ENCODE results near the gene MAP3K2.
"Not testable (repeated sequence)": the region's sequence is repeated elsewhere in the genome, so short reads cannot be mapped to it uniquely, and the experiment has no call there.

The MAP3K2 gene

DNA sequence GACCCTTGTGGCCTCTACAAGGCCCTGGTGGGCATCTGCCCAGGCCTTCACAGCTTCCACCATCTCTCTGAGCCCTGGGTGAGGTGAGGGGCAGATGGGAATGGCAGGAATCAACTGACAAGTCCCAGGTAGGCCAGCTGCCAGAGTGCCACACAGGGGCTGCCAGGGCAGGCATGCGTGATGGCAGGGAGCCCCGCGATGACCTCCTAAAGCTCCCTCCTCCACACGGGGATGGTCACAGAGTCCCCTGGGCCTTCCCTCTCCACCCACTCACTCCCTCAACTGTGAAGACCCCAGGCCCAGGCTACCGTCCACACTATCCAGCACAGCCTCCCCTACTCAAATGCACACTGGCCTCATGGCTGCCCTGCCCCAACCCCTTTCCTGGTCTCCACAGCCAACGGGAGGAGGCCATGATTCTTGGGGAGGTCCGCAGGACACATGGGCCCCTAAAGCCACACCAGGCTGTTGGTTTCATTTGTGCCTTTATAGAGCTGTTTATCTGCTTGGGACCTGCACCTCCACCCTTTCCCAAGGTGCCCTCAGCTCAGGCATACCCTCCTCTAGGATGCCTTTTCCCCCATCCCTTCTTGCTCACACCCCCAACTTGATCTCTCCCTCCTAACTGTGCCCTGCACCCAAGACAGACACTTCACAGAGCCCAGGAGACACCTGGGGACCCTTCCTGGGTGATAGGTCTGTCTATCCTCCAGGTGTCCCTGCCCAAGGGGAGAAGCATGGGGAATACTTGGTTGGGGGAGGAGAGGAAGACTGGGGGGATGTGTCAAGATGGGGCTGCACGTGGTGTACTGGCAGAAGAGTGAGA, 32.5 kb upstream of the MAP3K2 start:
- no peak for DNase-seq (ENCODE audit: low spot score)

DNA sequence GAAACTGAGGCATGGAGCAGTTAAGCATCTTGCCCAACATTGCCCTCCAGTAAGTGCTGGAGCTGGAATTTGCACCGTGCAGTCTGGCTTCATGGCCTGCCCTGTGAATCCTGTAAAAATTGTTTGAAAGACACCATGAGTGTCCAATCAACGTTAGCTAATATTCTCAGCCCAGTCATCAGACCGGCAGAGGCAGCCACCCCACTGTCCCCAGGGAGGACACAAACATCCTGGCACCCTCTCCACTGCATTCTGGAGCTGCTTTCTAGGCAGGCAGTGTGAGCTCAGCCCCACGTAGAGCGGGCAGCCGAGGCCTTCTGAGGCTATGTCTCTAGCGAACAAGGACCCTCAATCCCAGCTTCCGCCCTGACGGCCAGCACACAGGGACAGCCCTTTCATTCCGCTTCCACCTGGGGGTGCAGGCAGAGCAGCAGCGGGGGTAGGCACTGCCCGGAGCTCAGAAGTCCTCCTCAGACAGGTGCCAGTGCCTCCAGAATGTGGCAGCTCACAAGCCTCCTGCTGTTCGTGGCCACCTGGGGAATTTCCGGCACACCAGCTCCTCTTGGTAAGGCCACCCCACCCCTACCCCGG, 31.8 kb upstream of the MAP3K2 start:
- no peak for DNase-seq (ENCODE audit: low spot score)

DNA sequence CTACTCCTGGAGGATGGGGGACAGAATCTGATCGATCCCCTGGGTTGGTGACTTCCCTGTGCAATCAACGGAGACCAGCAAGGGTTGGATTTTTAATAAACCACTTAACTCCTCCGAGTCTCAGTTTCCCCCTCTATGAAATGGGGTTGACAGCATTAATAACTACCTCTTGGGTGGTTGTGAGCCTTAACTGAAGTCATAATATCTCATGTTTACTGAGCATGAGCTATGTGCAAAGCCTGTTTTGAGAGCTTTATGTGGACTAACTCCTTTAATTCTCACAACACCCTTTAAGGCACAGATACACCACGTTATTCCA, 31.3 kb upstream of the MAP3K2 start:
- no peak for DNase-seq (ENCODE audit: low spot score)

DNA sequence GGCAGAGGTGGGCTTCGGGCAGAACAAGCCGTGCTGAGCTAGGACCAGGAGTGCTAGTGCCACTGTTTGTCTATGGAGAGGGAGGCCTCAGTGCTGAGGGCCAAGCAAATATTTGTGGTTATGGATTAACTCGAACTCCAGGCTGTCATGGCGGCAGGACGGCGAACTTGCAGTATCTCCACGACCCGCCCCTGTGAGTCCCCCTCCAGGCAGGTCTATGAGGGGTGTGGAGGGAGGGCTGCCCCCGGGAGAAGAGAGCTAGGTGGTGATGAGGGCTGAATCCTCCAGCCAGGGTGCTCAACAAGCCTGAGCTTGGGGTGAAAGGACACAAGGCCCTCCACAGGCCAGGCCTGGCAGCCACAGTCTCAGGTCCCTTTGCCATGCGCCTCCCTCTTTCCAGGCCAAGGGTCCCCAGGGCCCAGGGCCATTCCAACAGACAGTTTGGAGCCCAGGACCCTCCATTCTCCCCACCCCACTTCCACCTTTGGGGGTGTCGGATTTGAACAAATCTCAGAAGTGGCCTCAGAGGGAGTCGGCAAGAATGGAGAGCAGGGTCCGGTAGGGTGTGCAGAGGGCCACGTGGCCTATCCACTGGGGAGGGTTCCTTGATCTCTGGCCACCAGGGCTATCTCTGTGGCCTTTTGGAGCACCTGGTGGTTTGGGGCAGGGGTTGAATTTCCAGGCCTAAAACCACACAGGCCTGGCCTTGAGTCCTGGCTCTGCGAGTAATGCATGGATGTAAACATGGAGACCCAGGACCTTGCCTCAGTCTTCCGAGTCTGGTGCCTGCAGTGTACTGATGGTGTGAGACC, 30.7 kb upstream of the MAP3K2 start, which contains the start of gene PROC:
PROC (plus strand) TSS at position 128 of the 812 bp plus-strand sequence. CDS start 1,516 bp downstream, outside the sequence.
- no peak for DNase-seq (ENCODE audit: low spot score)

DNA sequence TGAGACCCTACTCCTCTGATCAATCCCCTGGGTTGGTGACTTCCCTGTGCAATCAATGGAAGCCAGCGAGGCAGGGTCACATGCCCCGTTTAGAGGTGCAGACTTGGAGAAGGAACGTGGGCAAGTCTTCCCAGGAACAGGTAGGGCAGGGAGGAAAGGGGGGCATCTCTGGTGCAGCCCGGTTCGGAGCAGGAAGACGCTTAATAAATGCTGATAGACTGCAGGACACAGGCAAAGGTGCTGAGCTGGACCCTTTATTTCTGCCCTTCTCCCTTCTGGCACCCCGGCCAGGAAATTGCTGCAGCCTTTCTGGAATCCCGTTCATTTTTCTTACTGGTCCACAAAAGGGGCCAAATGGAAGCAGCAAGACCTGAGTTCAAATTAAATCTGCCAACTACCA, 29.6 kb upstream of the MAP3K2 start:
- no peak for DNase-seq (ENCODE audit: low spot score)

DNA sequence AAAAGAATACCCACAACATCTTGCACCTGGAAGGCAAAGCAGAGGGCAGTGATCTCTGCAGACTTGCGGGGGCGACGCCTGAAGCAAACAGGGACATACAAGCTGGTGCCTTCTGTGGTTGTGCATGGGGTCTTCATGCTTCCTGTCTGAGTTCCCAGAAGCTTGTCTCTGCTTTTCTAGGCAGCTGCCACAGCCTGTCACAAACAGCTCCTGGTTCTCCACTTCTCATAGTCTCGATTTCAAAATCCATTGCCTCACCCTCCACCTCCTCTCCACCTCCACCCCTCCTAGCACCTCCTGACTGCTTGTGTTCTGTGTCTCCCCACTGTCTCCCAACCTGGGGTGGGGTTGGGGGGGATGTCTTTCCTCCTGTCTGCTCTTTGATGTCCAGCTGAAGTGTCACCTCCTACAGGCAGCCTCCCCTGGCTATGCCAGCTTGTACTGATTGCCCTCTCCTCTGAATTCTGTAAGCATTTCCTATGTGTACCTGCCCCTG, 28.8 kb upstream of the MAP3K2 start:
- DNase-seq (ENCODE audit: low spot score): no peak

DNA sequence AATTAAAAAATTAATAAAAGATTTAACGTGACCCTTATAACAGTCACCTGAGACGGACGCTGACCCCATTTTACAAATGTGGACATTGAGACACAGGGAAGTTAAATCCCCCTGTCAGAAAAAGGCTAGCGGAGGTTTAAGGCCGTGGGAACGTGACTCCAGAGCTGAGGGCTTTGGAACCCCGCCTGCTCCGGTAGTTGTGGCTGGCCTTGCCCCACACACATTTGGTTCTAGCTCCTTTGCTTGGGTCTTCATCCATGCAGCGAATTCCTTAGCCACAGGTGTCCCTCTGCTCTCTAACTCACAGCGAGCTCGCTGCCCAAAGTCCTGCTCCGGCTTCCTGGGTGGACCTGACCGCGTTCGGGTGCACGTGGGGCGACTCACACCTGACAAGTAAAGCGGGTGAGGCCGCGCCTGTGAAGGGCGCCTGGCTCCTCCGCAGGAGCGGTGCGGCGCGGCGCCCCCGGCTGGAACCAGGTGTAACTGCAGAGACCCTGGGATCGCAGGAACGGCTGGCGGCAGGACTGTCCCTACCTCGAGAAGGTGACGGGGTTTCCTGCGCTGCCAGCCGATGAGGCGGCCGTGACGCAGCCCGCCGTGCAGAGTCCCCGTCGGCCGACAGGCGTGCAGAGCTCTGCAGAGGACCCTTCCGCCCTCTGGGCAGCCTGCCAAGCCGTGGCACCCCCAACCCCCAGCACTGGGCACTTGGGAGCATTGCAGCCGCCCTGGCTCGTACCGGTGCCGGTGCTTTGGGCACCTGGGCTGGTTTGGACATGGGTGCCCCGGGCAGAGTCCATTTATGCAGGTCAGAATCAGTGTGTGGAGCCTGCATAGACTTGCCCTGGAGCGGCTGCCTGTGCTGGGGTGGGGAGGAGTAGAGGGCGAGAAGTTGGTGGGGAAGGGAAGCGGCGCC, 28.1 kb upstream of the MAP3K2 start:
- peak; percentile 85 for DNase-seq (ENCODE audit: low spot score)

DNA sequence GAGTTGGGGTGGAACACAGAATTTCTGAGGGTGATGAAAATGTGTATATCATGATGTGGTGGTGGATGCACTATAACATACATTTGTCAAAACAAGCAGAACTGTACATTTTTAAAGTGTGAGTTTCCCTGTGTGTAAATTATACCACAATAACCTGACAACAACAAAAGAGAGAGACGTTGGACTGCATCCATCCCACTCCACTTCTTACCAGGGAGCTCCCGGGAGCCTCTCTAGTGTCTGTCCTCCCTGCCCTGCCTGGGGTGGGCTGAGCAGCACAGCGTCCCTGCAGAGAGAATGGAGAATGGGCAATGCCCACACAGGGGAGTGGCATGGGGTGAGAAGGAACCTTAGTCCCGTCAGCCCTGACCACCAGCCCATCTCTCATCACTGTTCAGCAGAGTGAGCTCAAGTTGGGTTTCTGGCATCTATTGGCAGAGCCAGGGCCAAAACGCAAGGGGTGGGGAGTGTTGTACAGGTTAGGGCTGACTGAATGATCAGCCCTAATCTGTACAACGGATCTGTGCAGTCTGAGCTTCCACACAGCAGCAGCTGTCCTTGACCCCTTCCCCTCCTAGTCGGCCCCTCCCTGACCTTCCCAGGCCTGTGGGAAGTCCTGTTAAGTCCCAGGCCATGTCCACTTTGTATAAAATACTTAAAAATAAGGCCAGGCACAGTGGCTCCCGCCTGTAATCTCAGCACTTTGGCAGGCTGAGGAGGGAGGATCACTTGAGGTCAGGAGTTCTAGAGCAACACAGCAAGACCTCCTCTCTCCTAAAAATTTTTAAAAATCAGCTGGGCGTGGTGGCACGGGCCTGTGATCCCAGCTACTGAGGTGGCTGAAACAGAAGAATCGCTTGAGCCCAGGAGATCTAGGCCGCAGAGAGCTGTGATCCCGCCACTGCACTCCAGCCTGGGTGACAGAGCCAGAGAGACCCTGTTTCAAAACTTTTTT, 27.1 kb upstream of the MAP3K2 start:
- no peak for DNase-seq (ENCODE audit: low spot score)

DNA sequence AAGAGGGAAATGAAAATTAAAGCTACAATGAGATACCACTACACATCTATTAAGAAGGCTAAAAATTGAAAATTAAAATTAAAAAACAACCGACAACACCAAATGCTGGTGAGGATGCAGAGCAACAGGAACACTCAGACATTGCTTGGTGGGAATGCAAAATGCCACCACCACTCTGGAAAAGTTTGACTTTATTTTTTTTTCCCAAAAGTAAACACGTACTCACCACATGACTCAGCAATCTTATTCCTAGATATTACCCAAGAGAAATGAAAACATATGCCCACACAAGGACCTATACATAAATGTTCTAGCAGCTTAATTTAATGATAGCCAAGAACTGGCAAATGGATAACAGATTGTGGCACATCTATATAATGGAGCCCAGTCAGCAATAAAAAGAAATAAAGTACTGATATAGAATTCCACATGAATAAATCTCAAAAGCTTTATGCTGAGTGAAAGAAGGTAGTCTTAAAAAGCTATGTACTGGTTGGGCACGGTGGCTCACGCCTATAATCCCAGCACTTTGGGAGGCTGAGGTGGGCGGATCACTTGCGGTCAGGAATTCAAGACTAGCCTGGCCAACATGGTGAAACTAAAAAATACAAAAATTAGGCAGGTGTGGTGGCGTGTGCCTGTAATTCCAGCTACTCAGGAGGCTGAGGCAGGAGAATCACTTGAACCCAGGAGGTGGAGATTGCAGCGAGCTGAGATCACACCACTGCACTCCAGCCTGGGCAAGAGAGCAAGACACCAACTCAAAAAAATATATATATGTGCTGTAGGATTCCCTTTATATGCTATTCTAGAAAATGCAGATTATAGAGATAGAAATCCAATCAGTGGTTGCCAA, 26.2 kb upstream of the MAP3K2 start:
- no peak for DNase-seq (ENCODE audit: low spot score)

DNA sequence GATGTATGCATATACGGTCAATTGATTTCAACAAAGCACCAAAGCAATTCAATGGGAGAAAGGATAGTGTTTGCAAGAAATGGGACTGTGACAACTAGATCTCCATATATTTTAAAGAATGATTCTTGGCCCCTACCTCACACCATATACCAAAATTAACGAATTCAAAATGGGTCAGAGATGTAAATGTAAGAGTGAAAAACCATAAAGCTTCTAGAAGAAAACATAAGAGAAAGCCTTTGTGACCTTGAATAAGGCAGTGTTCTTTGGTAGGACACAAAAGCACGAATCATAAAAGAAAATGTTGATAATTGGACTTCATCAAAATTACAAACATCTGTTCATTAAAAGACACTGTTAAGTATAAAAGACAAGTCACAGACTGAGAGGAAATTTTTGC, 25.4 kb upstream of the MAP3K2 start:
- DNase-seq (ENCODE audit: low spot score): no peak

DNA sequence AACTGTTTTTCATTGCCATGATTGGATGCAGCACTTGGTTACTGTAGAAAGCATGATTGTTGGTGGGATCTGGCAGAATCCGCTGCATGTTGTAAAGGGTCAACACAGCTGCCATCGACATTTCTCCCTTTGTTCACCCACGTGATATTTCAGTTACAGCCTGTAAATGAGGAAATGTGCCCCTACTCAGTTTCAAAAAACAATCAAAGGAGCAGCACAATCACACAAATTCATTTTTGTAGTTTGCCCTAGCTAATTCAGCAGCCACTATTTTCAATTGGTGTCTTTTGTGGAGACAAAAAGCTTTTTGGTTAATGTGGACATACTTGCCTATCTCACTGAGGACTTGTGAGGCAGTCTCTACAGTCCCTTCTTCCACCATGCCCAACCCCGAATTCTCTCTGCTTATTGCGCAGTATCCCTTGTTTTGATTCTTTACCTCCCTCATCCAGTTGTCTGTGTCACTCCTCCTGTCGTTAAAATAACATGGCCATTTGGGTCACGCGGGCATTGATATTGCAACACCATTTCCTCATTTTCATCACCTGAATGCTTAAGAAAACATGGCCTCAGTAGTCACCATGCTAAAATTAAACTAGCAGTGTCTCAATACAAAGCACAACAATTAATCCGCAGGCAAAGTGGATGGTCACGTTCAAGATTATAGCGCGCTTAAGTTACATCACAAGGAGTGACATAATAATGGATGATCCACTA, 24.0 kb upstream of the MAP3K2 start:
- no peak for DNase-seq (ENCODE audit: low spot score)

DNA sequence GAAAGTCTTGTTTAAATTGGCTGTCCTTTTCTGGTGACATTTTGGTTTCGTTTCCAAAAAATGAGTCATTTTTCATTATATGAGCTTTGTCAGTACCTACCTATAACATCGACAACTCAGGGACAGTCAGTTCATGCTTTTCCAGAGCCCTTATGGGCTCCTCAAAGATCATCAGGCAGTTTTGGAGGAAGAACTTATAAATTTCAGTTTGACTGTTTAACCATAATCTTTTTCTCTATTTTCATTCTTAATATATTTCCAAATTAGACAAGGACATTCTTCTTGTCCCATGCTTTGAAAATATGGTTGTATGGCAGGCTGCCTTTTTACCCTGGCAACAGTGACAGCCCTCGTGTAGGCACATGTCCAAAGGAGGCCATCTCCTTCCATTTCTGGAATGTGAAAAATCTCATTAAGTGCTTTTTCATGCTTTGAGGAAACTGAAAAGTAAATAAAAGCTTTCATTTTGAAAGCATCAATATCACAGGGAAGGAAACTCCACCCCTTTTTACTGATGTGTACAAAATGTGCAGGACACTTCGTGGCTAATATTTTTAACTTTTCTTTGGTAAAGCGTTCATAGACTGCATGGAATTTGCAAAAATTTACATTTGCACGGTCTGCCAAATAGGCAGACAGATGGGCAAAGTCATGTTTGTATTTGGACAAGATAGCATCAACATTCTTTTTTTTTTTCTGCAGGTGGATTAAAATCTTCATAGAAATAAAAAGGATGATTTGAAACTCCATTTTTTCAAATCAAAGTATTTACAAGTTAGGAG, 23.3 kb upstream of the MAP3K2 start:
- no peak for DNase-seq (ENCODE audit: low spot score)

DNA sequence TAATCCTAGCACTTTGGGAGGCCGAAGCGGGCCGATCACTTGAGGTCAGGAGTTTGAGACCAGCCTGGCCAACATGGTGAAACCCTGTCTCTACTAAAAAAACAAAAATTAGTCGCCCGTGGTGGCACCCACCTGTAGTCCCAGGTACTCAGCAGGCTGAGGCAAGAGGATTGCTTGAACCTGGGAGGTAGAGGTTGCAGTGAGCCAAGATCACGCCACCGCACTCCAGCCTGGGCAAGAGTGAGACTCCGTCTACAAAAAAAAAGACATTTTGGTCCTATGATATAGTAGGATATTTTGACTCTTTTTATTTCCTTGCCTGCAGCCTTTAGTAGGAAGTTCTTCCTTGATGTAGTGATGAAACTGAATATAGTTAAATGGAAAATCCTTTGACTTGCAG, 21.9 kb upstream of the MAP3K2 start:
- DNase-seq (ENCODE audit: low spot score): not testable (repeated sequence)

DNA sequence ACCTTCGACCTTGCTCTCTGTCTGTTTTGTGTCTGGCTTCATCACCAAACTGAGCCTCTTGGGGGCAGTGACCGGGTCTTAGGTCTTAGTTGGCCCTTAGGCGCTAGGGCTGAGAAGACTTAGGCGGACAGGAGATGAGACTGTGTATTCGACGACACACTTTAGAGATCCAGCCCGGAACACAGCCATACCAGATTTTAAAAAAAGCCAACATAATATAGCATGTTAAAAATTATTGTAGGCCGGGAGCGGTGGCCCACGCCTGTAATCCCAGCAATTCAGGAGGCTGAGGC, 21.0 kb upstream of the MAP3K2 start:
- DNase-seq (ENCODE audit: low spot score): no peak

DNA sequence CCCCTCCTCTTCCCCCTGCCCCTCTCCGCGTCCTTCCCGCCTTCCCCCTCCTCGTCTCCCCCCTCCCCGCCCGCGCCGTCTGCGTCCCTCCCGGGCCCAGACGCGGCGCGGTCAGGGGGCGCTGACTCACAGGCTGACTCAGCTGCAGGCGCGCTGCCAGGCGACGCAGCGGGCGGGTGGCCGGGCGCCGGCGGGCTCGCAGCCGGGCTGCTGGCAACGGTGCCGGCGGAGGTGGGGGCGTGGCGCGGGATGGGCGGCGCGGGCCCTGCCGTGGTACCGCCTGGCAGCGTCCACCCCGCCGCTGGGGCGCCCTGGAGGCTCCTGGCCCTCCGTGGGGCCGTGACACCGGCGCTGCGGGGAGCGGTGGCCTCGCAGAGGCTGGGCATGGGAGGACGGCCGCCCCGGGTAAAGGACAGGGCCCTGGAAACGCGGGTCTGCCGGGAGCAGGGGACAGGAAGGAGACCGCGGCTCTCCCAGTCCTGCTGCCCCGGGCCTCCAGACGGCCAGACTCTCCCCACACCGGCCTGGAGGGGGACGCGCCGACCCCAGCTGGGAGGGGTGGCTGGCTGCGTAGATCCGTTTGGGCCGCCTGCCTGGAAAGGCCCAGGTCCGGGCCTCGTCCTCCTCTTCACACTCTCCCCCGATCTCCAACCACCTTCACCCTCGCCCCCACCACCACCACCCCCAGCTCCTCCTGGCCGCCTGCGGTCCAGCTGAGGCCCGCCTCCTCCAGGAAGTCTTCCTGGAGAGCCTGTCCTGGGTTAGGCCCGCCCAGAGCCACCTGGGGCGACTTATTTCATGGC, 20.4 kb upstream of the MAP3K2 start:
- DNase-seq (ENCODE audit: low spot score): peak; percentile 88

DNA sequence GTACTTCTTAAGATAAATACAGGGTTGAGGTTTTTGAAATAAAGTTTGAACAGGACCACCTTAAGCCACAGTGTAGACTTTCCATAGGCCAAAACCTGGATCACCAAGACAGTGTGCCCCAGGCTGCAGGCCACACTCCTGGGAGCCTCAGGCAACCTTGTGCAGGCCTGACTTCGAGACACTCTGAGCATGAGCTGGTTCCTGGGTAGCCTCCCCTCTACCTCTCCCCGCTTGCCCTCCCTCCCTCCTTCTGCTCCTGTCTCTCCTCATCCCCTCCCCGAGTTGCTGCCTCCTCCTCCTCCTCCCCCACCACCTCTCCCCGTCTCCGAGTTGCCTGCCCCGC, 19.9 kb upstream of the MAP3K2 start:
- no peak for DNase-seq (ENCODE audit: low spot score)

DNA sequence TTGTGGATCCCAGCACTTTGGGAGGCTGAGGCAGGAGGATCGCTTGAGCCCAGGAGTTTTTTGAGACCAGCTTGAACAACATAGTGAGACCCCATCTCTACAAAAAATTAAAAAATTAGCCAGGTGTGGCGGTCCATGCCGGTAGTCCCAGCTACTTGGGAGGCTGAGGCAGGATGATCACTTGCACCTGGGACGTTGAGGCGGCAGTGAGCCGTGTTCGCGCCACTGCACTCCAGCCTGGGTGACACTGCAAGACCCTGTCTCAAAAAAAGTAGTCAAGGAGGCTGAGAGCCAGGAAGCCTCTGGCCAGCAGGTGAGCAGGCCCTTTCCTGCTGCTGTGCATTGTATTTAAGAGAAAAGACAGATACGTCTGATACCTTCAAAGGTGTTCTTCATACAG, 19.3 kb upstream of the MAP3K2 start:
- no peak for DNase-seq (ENCODE audit: low spot score)

DNA sequence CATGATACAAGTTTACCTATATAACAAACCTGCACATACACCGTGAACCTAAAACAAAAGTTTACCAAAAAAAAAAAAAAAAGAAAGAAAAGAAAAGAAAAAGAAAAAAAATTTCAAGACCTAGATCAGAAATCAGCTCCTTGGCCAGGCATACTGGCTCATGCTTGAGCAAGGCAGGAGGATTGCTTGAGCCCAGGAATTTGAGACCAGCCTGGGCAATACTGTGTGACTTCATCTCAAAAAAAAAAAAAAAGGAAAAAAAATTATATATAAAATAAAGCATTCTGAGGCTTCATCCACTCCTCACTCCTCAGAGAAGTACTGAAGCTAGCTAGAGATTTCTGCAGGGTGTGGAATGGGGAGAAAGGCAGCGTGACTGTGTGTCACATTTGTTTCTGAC, 18.7 kb upstream of the MAP3K2 start:
- no peak for DNase-seq (ENCODE audit: low spot score)
